ENCODE measurements around the gene SFXN2. TPM values are rescaled to one million over a fixed set of nuclear protein-coding genes. Genes with fewer than 3 reads are reported as not detected.
"Not testable (repeated sequence)": the region's sequence is repeated elsewhere in the genome, so short reads cannot be mapped to it uniquely, and the experiment has no call there.

SFXN2 gene
- total RNA-seq, 1 donor from 2014 or later: 1.3 TPM

GRCh38 chr10:102679596-102679995, 34.8 kb upstream of the SFXN2 start:
- DNase-seq (ENCODE audit: low read depth): no peak

GRCh38 chr10:102681696-102682095, 32.7 kb upstream of the SFXN2 start:
- DNase-seq (ENCODE audit: low read depth): no peak

- no peak for DNase-seq (ENCODE audit: low read depth)
These were observed 32.0 kb upstream of the SFXN2 start for GRCh38 chr10:102682416-102682815.

GRCh38 chr10:102682981-102683380, 31.5 kb upstream of the SFXN2 start:
- DNase-seq (ENCODE audit: low read depth): no peak

- DNase-seq (ENCODE audit: low read depth): no peak
These were observed 30.7 kb upstream of the SFXN2 start for GRCh38 chr10:102683736-102684135.

- DNase-seq (ENCODE audit: low read depth): no peak
These were observed 23.0 kb upstream of the SFXN2 start for GRCh38 chr10:102691285-102692066.

GRCh38 chr10:102695401-102695800, 19.0 kb upstream of the SFXN2 start:
- DNase-seq (ENCODE audit: low read depth): not testable (repeated sequence)

- DNase-seq (ENCODE audit: low read depth): no peak
These were observed 17.7 kb upstream of the SFXN2 start for GRCh38 chr10:102696736-102697135.

- DNase-seq (ENCODE audit: low read depth): no peak
These were observed 15.5 kb upstream of the SFXN2 start for GRCh38 chr10:102698894-102699293.

- DNase-seq (ENCODE audit: low read depth): no peak
These were observed 13.2 kb upstream of the SFXN2 start for GRCh38 chr10:102701272-102701671.

GRCh38 chr10:102701796-102702195, 12.6 kb upstream of the SFXN2 start:
- no peak for DNase-seq (ENCODE audit: low read depth)

- DNase-seq (ENCODE audit: low read depth): no peak
These were observed 11.7 kb upstream of the SFXN2 start for GRCh38 chr10:102702742-102703141.

GRCh38 chr10:102704915-102705314, 9.5 kb upstream of the SFXN2 start:
- DNase-seq (ENCODE audit: low read depth): no peak

- no peak for DNase-seq (ENCODE audit: low read depth)
These were observed 8.9 kb upstream of the SFXN2 start for GRCh38 chr10:102705531-102705930.

GRCh38 chr10:102710609-102711008, 3.8 kb upstream of the SFXN2 start:
- DNase-seq (ENCODE audit: low read depth): peak; percentile 22

- no peak for DNase-seq (ENCODE audit: low read depth)
These were observed 2.3 kb upstream of the SFXN2 start for GRCh38 chr10:102712089-102712488.

- DNase-seq (ENCODE audit: low read depth): no peak
These were observed 1.4 kb upstream of the SFXN2 start for GRCh38 chr10:102712843-102713538.

- DNase-seq (ENCODE audit: low read depth): no peak
These were observed 960 bp upstream of the SFXN2 start for GRCh38 chr10:102713539-102713813.

GRCh38 chr10:102713814-102714620, 419 bp upstream of the SFXN2 start, which contains the start of gene ARL3:
ARL3 (minus strand) TSS chr10:102714397; CDS start chr10:102714275, 122 bp downstream.
- DNase-seq (ENCODE audit: low read depth): peak; percentile 99

- DNase-seq (ENCODE audit: low read depth): no peak
These were observed 1.4 kb downstream of the SFXN2 start for GRCh38 chr10:102715880-102716279.

GRCh38 chr10:102716900-102717565, 2.6 kb downstream of the SFXN2 start:
- DNase-seq (ENCODE audit: low read depth): not testable (repeated sequence)
